IMR-90 (cell line): ENCODE data around the gene DOK4. TPM values are rescaled to one million over a fixed set of nuclear protein-coding genes. Genes with fewer than 3 reads are reported as not detected.

Source experiments
- ATAC-seq: fragments of 200-7000 bp; cut with Tn5 transposase; 2 replicates; pipeline ENCODE4 v1.9.1; 2020; ENCODE audit warnings: low read depth, mild to moderate bottlenecking, moderate library complexity
- BruUV-seq: library from RNA; stranded (reverse); fragments of 400-500 nt; replicated peaks from 2 replicates; lab custom pipeline; 2021; lab: Mats Ljungman, UMichigan
- CTCF ChIA-PET: fragments of 300-600 bp; formaldehyde crosslinking; extraction: SDS; loops from one replicate; lab custom pipeline; 2021; ENCODE audit warnings: antibody characterized with exemption; lab: Yijun Ruan, JAX
- POLR2A ChIA-PET: fragments of 300-600 bp; sonication (Branson Sonifier 250); formaldehyde crosslinking; loops from one replicate; lab custom pipeline; 2022; ENCODE audit warnings: antibody characterized with exemption; ENCODE audit not compliant: unreplicated experiment; lab: Charles Lee
- DNase-seq: peaks from one replicate; pipeline ENCODE4 v3.0.0; 2013
- H2AFZ ChIP-seq: replicated peaks from 2 replicates; pipeline ENCODE3; 2013; ENCODE audit warnings: low read length, mild to moderate bottlenecking; ENCODE audit not compliant: poor library complexity
- H2AK5ac ChIP-seq: 2 replicates; pipeline ENCODE4 v1.6.1; 2013; ENCODE audit warnings: low read depth, low read length, inconsistent platforms
- H2AK9ac ChIP-seq: replicated peaks from 2 replicates; pipeline ENCODE3; 2013; ENCODE audit warnings: mild to moderate bottlenecking, low read depth, low read length, moderate library complexity; ENCODE audit not compliant: poor library complexity
- H2BK120ac ChIP-seq: 2 replicates; pipeline ENCODE4 v1.6.1; 2013; ENCODE audit warnings: low read depth, low read length, inconsistent platforms
- H2BK15ac ChIP-seq: 3 replicates; pipeline ENCODE4 v1.6.1; 2013; ENCODE audit warnings: low read depth, low read length, inconsistent platforms
- H2BK20ac ChIP-seq: 2 replicates; pipeline ENCODE4 v1.6.1; 2013; ENCODE audit warnings: low read depth, mild to moderate bottlenecking, inconsistent platforms, low read length, moderate library complexity
- H2BK5ac ChIP-seq: 2 replicates; pipeline ENCODE4 v1.6.1; 2013; ENCODE audit warnings: mild to moderate bottlenecking, low read depth, low read length, inconsistent platforms; ENCODE audit not compliant: poor library complexity, severe bottlenecking
- H3K14ac ChIP-seq: replicated peaks from 2 replicates; pipeline ENCODE4 v1.6.1; 2013; ENCODE audit warnings: low read depth, low read length, inconsistent platforms
- H3K18ac ChIP-seq: 2 replicates; pipeline ENCODE4 v1.6.1; 2013; ENCODE audit warnings: low read depth, low read length, control low read depth
- H3K23ac ChIP-seq: 2 replicates; pipeline ENCODE4 v1.6.1; 2013; ENCODE audit warnings: low read depth, low read length, inconsistent platforms
- H3K27ac ChIP-seq: 2 replicates; pipeline ENCODE4 v1.5.1; 2013; ENCODE audit warnings: mild to moderate bottlenecking, control low read depth, low read length; ENCODE audit not compliant: insufficient read depth
- H3K27me3 ChIP-seq: 2 replicates; pipeline ENCODE4 v1.6.1; 2013; ENCODE audit warnings: low read length; ENCODE audit not compliant: control insufficient read depth, insufficient read depth
- H3K36me3 ChIP-seq: 2 replicates; pipeline ENCODE4 v1.6.1; 2013; ENCODE audit warnings: low read length, mixed read lengths; ENCODE audit not compliant: control insufficient read depth, insufficient read depth
- H3K4ac ChIP-seq: 2 replicates; pipeline ENCODE4 v1.6.1; 2013; ENCODE audit warnings: low read depth, low read length, inconsistent platforms
- H3K4me1 ChIP-seq: 2 replicates; pipeline ENCODE4 v1.6.1; 2013; ENCODE audit warnings: low read length, mixed read lengths; ENCODE audit not compliant: control insufficient read depth, insufficient read depth
- H3K4me2 ChIP-seq: 2 replicates; pipeline ENCODE4 v1.6.1; 2013; ENCODE audit warnings: low read depth, mild to moderate bottlenecking, control low read depth, low read length, moderate library complexity
- H3K4me3 ChIP-seq: 2 replicates; pipeline ENCODE4 v1.5.1; 2013; ENCODE audit warnings: low read depth, mild to moderate bottlenecking, control low read depth, low read length, moderate library complexity; ENCODE audit not compliant: insufficient read depth
- H3K56ac ChIP-seq: 2 replicates; pipeline ENCODE4 v1.6.1; 2013; ENCODE audit warnings: low read length, inconsistent platforms; ENCODE audit not compliant: insufficient read depth; ENCODE audit errors: extremely low read depth
- H3K79me1 ChIP-seq, 2 experiments: 2 replicates each; pipeline ENCODE4 v1.6.1; 2013; ENCODE audit warnings: low read length in 2 of 2, inconsistent platforms in 1 of 2, low read depth in 1 of 2
- H3K9ac ChIP-seq: 2 replicates; pipeline ENCODE4 v1.6.1; 2013; ENCODE audit warnings: low read depth, low read length, control low read depth
- H3K9me1 ChIP-seq: 2 replicates; pipeline ENCODE4 v1.6.1; 2013; ENCODE audit warnings: low read length, inconsistent platforms; ENCODE audit not compliant: insufficient read depth
- H3K9me3 ChIP-seq: 2 replicates; pipeline ENCODE4 v1.6.1; 2013; ENCODE audit warnings: low read length; ENCODE audit not compliant: control insufficient read depth, insufficient read depth
- H4K20me1 ChIP-seq: 2 replicates; pipeline ENCODE4 v1.6.1; 2013; ENCODE audit warnings: low read length, inconsistent platforms; ENCODE audit not compliant: insufficient read depth
- H4K5ac ChIP-seq: 2 replicates; pipeline ENCODE4 v1.6.1; 2013; ENCODE audit warnings: mild to moderate bottlenecking, low read depth, low read length, control low read depth
- H4K8ac ChIP-seq, 2 experiments: 2 replicates each; pipeline ENCODE4 v1.6.1; 2013; ENCODE audit warnings: low read depth in 2 of 2, low read length in 2 of 2, control low read depth in 1 of 2, inconsistent platforms in 1 of 2
- H4K91ac ChIP-seq: 2 replicates; pipeline ENCODE4 v1.6.1; 2013; ENCODE audit warnings: low read depth, low read length, inconsistent platforms; ENCODE audit not compliant: insufficient read depth
- CEBPB ChIP-seq: IDR thresholded peaks from 2 replicates; pipeline ENCODE4 v1.6.1; 2012; ENCODE audit warnings: low read depth, low read length, improper control_type of control experiment
- CHD1 ChIP-seq: IDR thresholded peaks from 2 replicates; pipeline ENCODE4 v1.6.1; 2012; ENCODE audit warnings: low read depth, low read length, improper control_type of control experiment
- CTCF ChIP-seq: conservative IDR thresholded peaks from 2 replicates; pipeline ENCODE4 v1.5.1; 2012; ENCODE audit warnings: mild to moderate bottlenecking, low read depth, low read length, improper control_type of control experiment
- FOS ChIP-seq: fragments of 150-350 bp; IDR thresholded peaks from 2 replicates; pipeline ENCODE4 v1.6.1; 2016; ENCODE audit warnings: low read depth, low read length
- MAFK ChIP-seq: IDR thresholded peaks from 2 replicates; pipeline ENCODE4 v1.6.1; 2012; ENCODE audit warnings: low read depth, low read length, improper control_type of control experiment
- MAZ ChIP-seq: IDR thresholded peaks from 2 replicates; pipeline ENCODE4 v1.6.1; 2012; ENCODE audit warnings: low read depth, mild to moderate bottlenecking, low read length, improper control_type of control experiment, moderate library complexity, borderline replicate concordance
- MXI1 ChIP-seq: IDR thresholded peaks from 2 replicates; pipeline ENCODE4 v1.6.1; 2012; ENCODE audit warnings: low read depth, mild to moderate bottlenecking, low read length, moderate library complexity, borderline replicate concordance
- NFE2L2 ChIP-seq: fragments of 150-350 bp; IDR thresholded peaks from 2 replicates; pipeline ENCODE4 v1.6.1; 2016; ENCODE audit warnings: low read depth, mild to moderate bottlenecking, low read length
- POLR2A ChIP-seq: IDR thresholded peaks from 2 replicates; pipeline ENCODE4 v1.6.1; 2012; ENCODE audit warnings: mild to moderate bottlenecking, low read depth, low read length
- RAD21 ChIP-seq: IDR thresholded peaks from 2 replicates; pipeline ENCODE4 v1.6.1; 2012; ENCODE audit warnings: low read length, improper control_type of control experiment
- RCOR1 ChIP-seq: IDR thresholded peaks from 2 replicates; pipeline ENCODE4 v1.6.1; 2012; ENCODE audit warnings: mild to moderate bottlenecking, low read length, improper control_type of control experiment; ENCODE audit not compliant: insufficient replicate concordance
- RFX5 ChIP-seq: IDR thresholded peaks from 2 replicates; pipeline ENCODE4 v1.8.0; 2012; ENCODE audit warnings: low read depth, mild to moderate bottlenecking, low read length, moderate library complexity
- SMC3 ChIP-seq: fragments of 150-350 bp; IDR thresholded peaks from 2 replicates; pipeline ENCODE4 v1.6.1; 2016; ENCODE audit warnings: low read depth, mild to moderate bottlenecking, antibody characterized with exemption, low read length, moderate library complexity
- whole genome bisulfite sequencing, 2 experiments: methylation state at CpG; one replicate each; pipeline versions ENCODE4 v1.1.5 to v1.1.7; 2013; ENCODE audit warnings: missing lambda C conversion rate in 2 of 2; ENCODE audit not compliant: insufficient read length in 1 of 2; ENCODE audit errors: extremely low coverage in 2 of 2; 5-methylcytosine and 5-hydroxymethylcytosine counted together
- dilution Hi-C: fragments of 300-500 bp; cut with HindIII; formaldehyde crosslinking; loops from one replicate; pipeline ENCODE4 v1.14.3; 2018; ENCODE audit warnings: low sequenced_read_pairs; ENCODE audit not compliant: unreplicated experiment
- in situ Hi-C: fragments of 300-500 bp; cut with MboI; formaldehyde crosslinking; loops from 3 replicates; pipeline ENCODE4 v1.14.3; 2019; ENCODE audit warnings: low sequenced_read_pairs, inconsistent platforms, mixed read lengths
- intact Hi-C: fragments of 100-400 bp; cut with micrococcal nuclease; formaldehyde crosslinking; loops from 2 replicates; pipeline ENCODE4 v1.10.0; 2022
- polyA plus RNA-seq, 3 experiments: library from polyadenylated mRNA; depleted of rRNA; stranded (reverse); fragments of >200 nt; gene quantifications; 2 replicates each; pipeline ENCODE4 v1.2.3, GENCODE V29; 2012; ENCODE audit warnings: low replicate concordance in 1 of 3
- total RNA-seq: library from RNA; depleted of rRNA; stranded (reverse); fragments of >200 nt; gene quantifications from 2 replicates; pipeline ENCODE4 v1.2.3, GENCODE V29; 2012
- TF ChIP-seq, protein P1 (sequence below): fragments of 150-350 bp; IDR thresholded peaks from 2 replicates; pipeline ENCODE4 v1.6.1; 2017; ENCODE audit warnings: mild to moderate bottlenecking, antibody characterized with exemption, low read length, low read depth

Gene DOK4
- total and polyA plus RNA-seq, 2 of the 4 experiments (the other 2 are of a cell fraction) = 22.0 to 25.9 TPM

DNA sequence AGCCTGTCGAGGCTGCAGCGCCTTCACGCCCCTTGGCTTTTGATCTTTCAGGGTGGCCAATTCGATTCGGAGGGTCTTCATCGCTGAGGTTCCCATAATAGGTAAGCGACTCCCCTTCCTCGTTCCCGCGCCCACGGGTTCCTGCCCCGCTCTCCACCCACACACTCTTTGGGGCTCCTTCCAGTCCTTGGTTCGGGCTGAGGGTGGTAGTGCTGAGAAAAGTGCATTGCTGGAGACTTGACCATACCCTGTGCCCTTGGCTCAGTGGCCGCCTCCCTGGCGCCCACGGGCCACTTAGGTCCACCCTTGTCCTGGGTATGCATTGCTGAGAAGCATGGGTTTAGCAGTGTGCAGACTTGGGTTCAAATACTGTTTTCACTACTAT is 23.3 kb downstream of the DOK4 start:
- CTCF ChIA-PET = interaction anchor here (0.5 to 1.2 kb wide), 5 partner anchors 10 to 168 kb away, joined by 3 to 6 read pairs (median 4); partner anchors contain the start of gene DOK4

More for the DNA sequence above, 23.3 kb downstream of the DOK4 start:
- no peak overlapping the region for H3K18ac ChIP-seq
- peaks cover 4% of the 10 kb centered on the region for H3K4me1 ChIP-seq
- H2BK15ac ChIP-seq = no peak overlapping the region
- no TSS peak for BruUV-seq
- H3K4me3 ChIP-seq = peak overlapping the region; percentile 81
- no peak overlapping the region for H2BK20ac ChIP-seq
- no peaks in the 10 kb centered on the region for H3K9me3 ChIP-seq
- H2BK5ac ChIP-seq = peak overlapping the region; percentile 4
- peak overlapping the region; percentile 95 for H2AFZ ChIP-seq
- peak overlapping the region; percentile 64 for H3K27ac ChIP-seq
- no peaks in the 10 kb centered on the region for H3K9me1 ChIP-seq
- H4K8ac ChIP-seq = peak overlapping the region; percentile 54 to 88; a peak in 2 of 4 replicates
- peak overlapping the region; percentile 67; the same call in 1 of the 2 replicates for H3K23ac ChIP-seq
- no peak for DNase-seq
- no peaks in the 10 kb centered on the region for H3K27me3 ChIP-seq
- POLR2A ChIA-PET = no interaction called here
- peaks cover 9% of the 10 kb centered on the region; the same call in 1 of the 2 replicates for H4K20me1 ChIP-seq
- H4K91ac ChIP-seq = peak overlapping the region; percentile 23; the same call in 1 of the 2 replicates
- H2AK5ac ChIP-seq = peak overlapping the region; percentile 76; the same call in 1 of the 2 replicates
- intact Hi-C loops = loop anchor here (1.0 kb wide), 1 partner anchor 56 kb away; no protein-coding TSS in a partner anchor
- peak overlapping the region; percentile 12 for H3K14ac ChIP-seq
- in situ Hi-C loops = no loop called here
- ATAC-seq = peak; percentile 48
- peak overlapping the region; percentile 78 for H3K4ac ChIP-seq
- H2BK120ac ChIP-seq = no peak overlapping the region
- H3K36me3 ChIP-seq = peaks cover 39% of the 10 kb centered on the region
- peak overlapping the region; percentile 93 for H2AK9ac ChIP-seq
- peak overlapping the region; percentile 99 for H3K4me2 ChIP-seq
- H4K5ac ChIP-seq = peak overlapping the region; percentile 44
- H3K9ac ChIP-seq = peak overlapping the region; percentile 98
- H3K79me1 ChIP-seq = peaks cover 13 to 39% of the 10 kb centered on the region in 2 experiments
- dilution Hi-C loops = no loop called here
- no CpG with 5 or more reads among the region's 16 CpGs for WGBS, 2 experiments
- TF ChIP-seq POLR2A = no peak
- TF ChIP-seq CTCF = no peak
- TF ChIP-seq, protein P1, sequence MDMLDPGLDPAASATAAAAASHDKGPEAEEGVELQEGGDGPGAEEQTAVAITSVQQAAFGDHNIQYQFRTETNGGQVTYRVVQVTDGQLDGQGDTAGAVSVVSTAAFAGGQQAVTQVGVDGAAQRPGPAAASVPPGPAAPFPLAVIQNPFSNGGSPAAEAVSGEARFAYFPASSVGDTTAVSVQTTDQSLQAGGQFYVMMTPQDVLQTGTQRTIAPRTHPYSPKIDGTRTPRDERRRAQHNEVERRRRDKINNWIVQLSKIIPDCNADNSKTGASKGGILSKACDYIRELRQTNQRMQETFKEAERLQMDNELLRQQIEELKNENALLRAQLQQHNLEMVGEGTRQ = no peak
- no peak for TF ChIP-seq MAZ
- TF ChIP-seq SMC3 = no peak
- no peak for TF ChIP-seq CEBPB
- TF ChIP-seq RAD21 = no peak
- TF ChIP-seq RCOR1 = no peak
- TF ChIP-seq MAFK = no peak
- TF ChIP-seq RFX5 = no peak
- TF ChIP-seq FOS = no peak
- TF ChIP-seq NFE2L2 = no peak
- no peak for TF ChIP-seq MXI1
- no peak for TF ChIP-seq CHD1
- H3K56ac ChIP-seq = peak overlapping the region; percentile 54
